PC-3 (cell line): Measurements from ENCODE around the gene SMC6.

Source experiments
- EZH2 ChIP-seq: fragments of 300-600 bp; sonication (generic); IDR thresholded peaks from one replicate; pipeline ENCODE4 v1.6.1; 2017; ENCODE audit warnings: antibody characterized with exemption, mild to moderate bottlenecking, low read length; ENCODE audit not compliant: unreplicated experiment
- TF ChIP-seq, protein P1 (sequence below): fragments of 300-600 bp; sonication (generic); conservative IDR thresholded peaks from 2 replicates; pipeline ENCODE4 v1.5.1; 2017; ENCODE audit warnings: antibody characterized with exemption, low read depth, mild to moderate bottlenecking, low read length

DNA sequence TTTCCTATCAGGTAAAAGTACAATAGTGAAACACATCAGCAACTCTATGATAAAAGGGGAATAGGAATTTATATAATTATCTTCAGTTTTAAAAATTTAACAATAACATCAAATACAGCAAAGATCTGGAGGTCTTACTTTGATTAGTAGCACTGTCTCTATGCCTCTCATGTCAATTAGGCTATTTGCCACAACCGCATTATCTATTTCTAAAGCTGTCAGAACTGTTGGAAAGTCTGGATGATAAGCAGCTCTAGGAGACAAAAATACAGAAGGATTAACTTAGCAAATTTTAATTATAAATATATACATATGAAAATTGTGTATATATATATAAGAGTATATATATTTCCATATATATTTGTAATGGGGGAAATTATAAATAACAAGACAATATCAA is 45.1 kb downstream of the SMC6 start:
- TF ChIP-seq, protein P1, sequence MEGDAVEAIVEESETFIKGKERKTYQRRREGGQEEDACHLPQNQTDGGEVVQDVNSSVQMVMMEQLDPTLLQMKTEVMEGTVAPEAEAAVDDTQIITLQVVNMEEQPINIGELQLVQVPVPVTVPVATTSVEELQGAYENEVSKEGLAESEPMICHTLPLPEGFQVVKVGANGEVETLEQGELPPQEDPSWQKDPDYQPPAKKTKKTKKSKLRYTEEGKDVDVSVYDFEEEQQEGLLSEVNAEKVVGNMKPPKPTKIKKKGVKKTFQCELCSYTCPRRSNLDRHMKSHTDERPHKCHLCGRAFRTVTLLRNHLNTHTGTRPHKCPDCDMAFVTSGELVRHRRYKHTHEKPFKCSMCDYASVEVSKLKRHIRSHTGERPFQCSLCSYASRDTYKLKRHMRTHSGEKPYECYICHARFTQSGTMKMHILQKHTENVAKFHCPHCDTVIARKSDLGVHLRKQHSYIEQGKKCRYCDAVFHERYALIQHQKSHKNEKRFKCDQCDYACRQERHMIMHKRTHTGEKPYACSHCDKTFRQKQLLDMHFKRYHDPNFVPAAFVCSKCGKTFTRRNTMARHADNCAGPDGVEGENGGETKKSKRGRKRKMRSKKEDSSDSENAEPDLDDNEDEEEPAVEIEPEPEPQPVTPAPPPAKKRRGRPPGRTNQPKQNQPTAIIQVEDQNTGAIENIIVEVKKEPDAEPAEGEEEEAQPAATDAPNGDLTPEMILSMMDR = no peak
- no peak for TF ChIP-seq EZH2
